HepG2 (cell line): ENCODE measurements around the gene NEUROD4. TPM values are rescaled to one million over a fixed set of nuclear protein-coding genes. Genes with fewer than 3 reads are reported as not detected.

ENCODE experiments used
- ATAC-seq: fragments of 200-7000 bp; cut with Tn5 transposase; 3 replicates; pipeline ENCODE4 v1.9.1; 2020; ENCODE audit warnings: mild to moderate bottlenecking, moderate library complexity
- BruUV-seq: library from RNA; stranded (reverse); fragments of 400-500 nt; replicated peaks from 2 replicates; lab custom pipeline; 2021; lab: Mats Ljungman, UMichigan
- CTCF ChIA-PET: fragments of 300-600 bp; formaldehyde crosslinking; extraction: SDS; loops from one replicate; lab custom pipeline; 2021; ENCODE audit warnings: low total read pairs, inconsistent platforms, low intra/inter-chr PET ratio; lab: Yijun Ruan, JAX
- POLR2A ChIA-PET: fragments of 350-600 bp; sonication (Branson Sonifier 250); formaldehyde crosslinking; loops from one replicate; lab custom pipeline; 2020; ENCODE audit warnings: antibody characterized with exemption, inconsistent platforms; lab: Yijun Ruan, JAX
- DNase-seq: peaks from one replicate; pipeline ENCODE4 v3.0.0-alpha.2; 2015; ENCODE audit warnings: low spot score
- FAIRE-seq: peaks from 3 replicates; lab custom pipeline; 2011; peaks lifted over from hg19 to GRCh38; lab: Jason Lieb, UNC
- H2AFZ ChIP-seq: one replicate; pipeline ENCODE4 v1.6.1; 2011; ENCODE audit warnings: low read length, inconsistent platforms
- H3K27ac ChIP-seq: fragments of 300-600 bp; 3 replicates; pipeline ENCODE4 v1.8.0; 2011; ENCODE audit warnings: mixed run types, mild to moderate bottlenecking, mixed read lengths, low read length, inconsistent platforms; ENCODE audit not compliant: insufficient read depth; ENCODE audit errors: extremely low read length
- H3K27me3 ChIP-seq, 2 experiments: fragments of 200-600 bp in 1 of 2; 2 replicates in 1 of 2; 3 replicates in 1 of 2; pipeline versions ENCODE4 v1.6.0 to v1.8.0; 2011; ENCODE audit warnings: low read length in 2 of 2, mild to moderate bottlenecking in 2 of 2, moderate library complexity in 2 of 2, inconsistent platforms in 1 of 2; ENCODE audit not compliant: insufficient read depth in 2 of 2, control insufficient read depth in 1 of 2
- H3K36me3 ChIP-seq, 2 experiments: fragments of 200-600 bp in 1 of 2; replicated peaks in 1 of 2; 2 replicates in 1 of 2; 3 replicates in 1 of 2; pipeline versions ENCODE4 v1.5.1 to v1.8.0; 2011; ENCODE audit warnings: low read length in 2 of 2, inconsistent platforms in 1 of 2; ENCODE audit not compliant: insufficient read depth in 2 of 2, control insufficient read depth in 1 of 2
- H3K4me1 ChIP-seq: 2 replicates; pipeline ENCODE4 v1.5.1; 2012; ENCODE audit warnings: low read length, inconsistent platforms; ENCODE audit not compliant: insufficient read depth
- H3K4me2 ChIP-seq: 2 replicates; pipeline ENCODE4 v1.6.0; 2011; ENCODE audit warnings: low read depth, low read length, inconsistent platforms
- H3K4me3 ChIP-seq, 3 experiments: fragments of 200-600 bp in 1 of 3; sonication (generic), shearing (Covaris generic) in 1 of 3; replicated peaks in 1 of 3; 2 replicates each; pipeline ENCODE4 v1.5.1; 2011 to 2016; ENCODE audit warnings: low read length in 3 of 3, inconsistent platforms in 2 of 3, low read depth in 2 of 3, mild to moderate bottlenecking in 2 of 3, control low read depth in 1 of 3, mixed read lengths in 1 of 3; ENCODE audit not compliant: insufficient read depth in 1 of 3
- H3K79me2 ChIP-seq: one replicate; pipeline ENCODE4 v1.6.1; 2011; ENCODE audit warnings: low read length, inconsistent platforms; ENCODE audit not compliant: insufficient read depth
- H3K9ac ChIP-seq: 2 replicates; pipeline ENCODE4 v1.6.0; 2011; ENCODE audit warnings: mild to moderate bottlenecking, low read depth, low read length, inconsistent platforms; ENCODE audit not compliant: insufficient read depth
- H3K9me3 ChIP-seq: 2 replicates; pipeline ENCODE4 v1.5.1; 2012; ENCODE audit warnings: mild to moderate bottlenecking, low read length
- H4K20me1 ChIP-seq: 2 replicates; pipeline ENCODE4 v1.6.0; 2011; ENCODE audit warnings: inconsistent platforms, mild to moderate bottlenecking, low read length, moderate library complexity; ENCODE audit not compliant: insufficient read depth
- ATF1 ChIP-seq: IDR thresholded peaks from 2 replicates; pipeline ENCODE4 v1.6.1; 2016; ENCODE audit warnings: mild to moderate bottlenecking, control low read depth
- FOXC1 ChIP-seq: sonication (generic); formaldehyde crosslinking; IDR thresholded peaks from 2 replicates; pipeline ENCODE4 v1.8.0; 2022; ENCODE audit warnings: mild to moderate bottlenecking, missing genetic modification reagents, borderline replicate concordance
- JUND ChIP-seq: sonication (generic); formaldehyde crosslinking; IDR thresholded peaks from 2 replicates; pipeline ENCODE4 v1.8.0; 2022; ENCODE audit warnings: mild to moderate bottlenecking, missing genetic modification reagents
- MLLT10 ChIP-seq: sonication (generic); formaldehyde crosslinking; IDR thresholded peaks from 2 replicates; pipeline ENCODE4 v1.4.0; 2020; ENCODE audit warnings: missing genetic modification reagents
- NFKBIZ ChIP-seq: IDR thresholded peaks from 2 replicates; pipeline ENCODE4 v1.6.1; 2018; ENCODE audit warnings: missing genetic modification reagents, missing compliant biosample characterization
- PCBP1 ChIP-seq: fragments of 200-400 bp; formaldehyde crosslinking; IDR thresholded peaks from 2 replicates; pipeline ENCODE4 v1.6.1; 2017; ENCODE audit warnings: mild to moderate bottlenecking, low read depth, low read length, borderline replicate concordance
- PHF8 ChIP-seq: sonication (generic); formaldehyde crosslinking; IDR thresholded peaks from 2 replicates; pipeline ENCODE4 v1.5.0; 2020; ENCODE audit warnings: missing genetic modification reagents
- SALL1 ChIP-seq: sonication (generic); formaldehyde crosslinking; IDR thresholded peaks from 2 replicates; pipeline ENCODE4 v1.8.0; 2022; ENCODE audit warnings: mild to moderate bottlenecking, missing genetic modification reagents
- TBL1XR1 ChIP-seq: fragments of 150-350 bp; IDR thresholded peaks from 2 replicates; pipeline ENCODE4 v1.6.1; 2014; ENCODE audit warnings: borderline replicate concordance, low read length; ENCODE audit not compliant: partially characterized antibody
- ZBTB3 ChIP-seq: sonication (generic); formaldehyde crosslinking; IDR thresholded peaks from 2 replicates; pipeline ENCODE4 v1.4.0; 2020; ENCODE audit warnings: low read depth, mild to moderate bottlenecking, moderate library complexity, missing genetic modification reagents, borderline replicate concordance
- ZNF335 ChIP-seq: sonication (generic); formaldehyde crosslinking; IDR thresholded peaks from 2 replicates; pipeline ENCODE4 v1.4.0; 2020; ENCODE audit warnings: missing genetic modification reagents
- ZNF709 ChIP-seq: sonication (generic); formaldehyde crosslinking; IDR thresholded peaks from 2 replicates; pipeline ENCODE4 v1.5.0; 2020; ENCODE audit warnings: mild to moderate bottlenecking, missing genetic modification reagents
- ZNF768 ChIP-seq: sonication (generic); formaldehyde crosslinking; IDR thresholded peaks from 2 replicates; pipeline ENCODE4 v1.4.0; 2020; ENCODE audit warnings: missing genetic modification reagents
- ZNF850 ChIP-seq: sonication (generic); formaldehyde crosslinking; conservative IDR thresholded peaks from 2 replicates; pipeline ENCODE4 v1.9.0; 2021; ENCODE audit warnings: mild to moderate bottlenecking, missing genetic modification reagents
- WGBS: methylation state at CpG from one replicate; pipeline ENCODE4 v1.1.6; 2017; ENCODE audit warnings: low lambda C conversion rate; 5-methylcytosine and 5-hydroxymethylcytosine counted together
- in situ Hi-C: cut with HindIII; loops from 2 replicates; pipeline ENCODE4 v1.10.0; 2017; ENCODE audit warnings: low pct_unique_long_range_greater_than_20kb; ENCODE audit not compliant: extremely low pct_ligation_motif_present
- intact Hi-C: fragments of 100-400 bp; cut with micrococcal nuclease; formaldehyde crosslinking; loops from one replicate; pipeline ENCODE4 v1.10.0; 2022; ENCODE audit not compliant: unreplicated experiment
- polyA plus RNA-seq, 8 experiments: library from polyadenylated mRNA; depleted of rRNA in 3 of 8; stranded (reverse) in 7 of 8; unstranded in 1 of 8; fragments of >200 nt; fragmentation: Illumina TruSeq in 4 of 8; extraction: Trizol in 4 of 8; gene quantifications; 2 replicates each; pipeline versions ENCODE4 v1.2.1 to v1.2.3, GENCODE V29; 2011 to 2016; ENCODE audit warnings: low read depth in 4 of 8, missing spikeins in 1 of 8, mixed read lengths in 1 of 8; ENCODE audit not compliant: insufficient read depth in 1 of 8
- total RNA-seq, 5 experiments: library from RNA; depleted of rRNA; stranded (reverse); fragments of >200 nt; fragmentation: Illumina TruSeq; extraction: Trizol; gene quantifications; 2 replicates each; pipeline ENCODE4 v1.2.3, GENCODE V29; 2016; ENCODE audit warnings: low read depth in 1 of 5
- TF ChIP-seq, protein P1 (sequence below): sonication (generic); formaldehyde crosslinking; IDR thresholded peaks from 2 replicates; pipeline ENCODE4 v1.4.0; 2020; ENCODE audit warnings: mild to moderate bottlenecking, missing genetic modification reagents, borderline replicate concordance
- TF ChIP-seq, protein P2 (sequence below): sonication (generic); formaldehyde crosslinking; IDR thresholded peaks from 2 replicates; pipeline ENCODE4 v1.5.0; 2020; ENCODE audit warnings: missing genetic modification reagents
- TF ChIP-seq, protein P3 (sequence below): sonication (generic); formaldehyde crosslinking; IDR thresholded peaks from 2 replicates; pipeline ENCODE4 v1.5.0; 2020; ENCODE audit warnings: missing genetic modification reagents
- TF ChIP-seq, protein P4 (sequence below): sonication (generic); formaldehyde crosslinking; IDR thresholded peaks from 2 replicates; pipeline ENCODE4 v1.4.0; 2020; ENCODE audit warnings: missing genetic modification reagents, mild to moderate bottlenecking, borderline replicate concordance
- TF ChIP-seq, protein P5 (sequence below): IDR thresholded peaks from 2 replicates; pipeline ENCODE4 v1.6.1; 2018; ENCODE audit warnings: missing genetic modification reagents, mild to moderate bottlenecking, missing compliant biosample characterization

The NEUROD4 gene
- total and polyA plus RNA-seq, 2 of the 13 experiments (the other 11 are each of a cell fraction or from before 2014, with no cell fraction given): not detected

DNA sequence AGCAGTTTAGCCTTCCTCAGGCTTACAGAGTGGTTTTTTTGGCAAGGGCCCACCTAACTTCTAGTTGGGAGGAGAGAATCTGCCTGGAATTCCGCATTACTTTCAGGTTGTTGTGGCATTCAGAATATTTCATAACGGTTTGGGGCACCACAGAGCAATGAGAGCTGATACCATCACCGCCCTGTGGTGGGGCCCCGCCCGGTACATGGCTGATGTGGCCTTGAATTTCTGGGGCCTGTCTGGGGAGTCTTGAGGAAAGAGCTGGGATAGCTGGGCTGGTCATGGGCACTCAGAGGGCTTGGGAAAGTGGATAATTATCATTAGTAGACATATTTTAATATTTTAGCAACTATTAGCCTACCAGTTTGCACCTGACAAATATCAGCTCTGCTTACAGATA is 39.4 kb upstream of the NEUROD4 start:
- no TSS peak for BruUV-seq
- no peak overlapping the region for H3K27ac ChIP-seq
- ChIA-PET POLR2A (no interaction called here), CTCF (no interaction called here)
- H3K4me3 ChIP-seq: no peak overlapping the region
- H2AFZ ChIP-seq: no peak overlapping the region
- intact Hi-C loops: no loop called here
- in situ Hi-C loops: no loop called here
- no peak for TF ChIP-seq ZNF768 (CRISPR knock-in tag)
- TF ChIP-seq, protein P1, sequence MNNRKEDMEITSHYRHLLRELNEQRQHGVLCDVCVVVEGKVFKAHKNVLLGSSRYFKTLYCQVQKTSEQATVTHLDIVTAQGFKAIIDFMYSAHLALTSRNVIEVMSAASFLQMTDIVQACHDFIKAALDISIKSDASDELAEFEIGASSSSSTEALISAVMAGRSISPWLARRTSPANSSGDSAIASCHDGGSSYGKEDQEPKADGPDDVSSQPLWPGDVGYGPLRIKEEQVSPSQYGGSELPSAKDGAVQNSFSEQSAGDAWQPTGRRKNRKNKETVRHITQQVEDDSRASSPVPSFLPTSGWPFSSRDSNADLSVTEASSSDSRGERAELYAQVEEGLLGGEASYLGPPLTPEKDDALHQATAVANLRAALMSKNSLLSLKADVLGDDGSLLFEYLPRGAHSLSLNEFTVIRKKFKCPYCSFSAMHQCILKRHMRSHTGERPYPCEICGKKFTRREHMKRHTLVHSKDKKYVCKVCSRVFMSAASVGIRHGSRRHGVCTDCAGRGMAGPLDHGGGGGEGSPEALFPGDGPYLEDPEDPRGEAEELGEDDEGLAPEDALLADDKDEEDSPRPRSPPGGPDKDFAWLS (CRISPR knock-in tag): no peak
- TF ChIP-seq, protein P2, sequence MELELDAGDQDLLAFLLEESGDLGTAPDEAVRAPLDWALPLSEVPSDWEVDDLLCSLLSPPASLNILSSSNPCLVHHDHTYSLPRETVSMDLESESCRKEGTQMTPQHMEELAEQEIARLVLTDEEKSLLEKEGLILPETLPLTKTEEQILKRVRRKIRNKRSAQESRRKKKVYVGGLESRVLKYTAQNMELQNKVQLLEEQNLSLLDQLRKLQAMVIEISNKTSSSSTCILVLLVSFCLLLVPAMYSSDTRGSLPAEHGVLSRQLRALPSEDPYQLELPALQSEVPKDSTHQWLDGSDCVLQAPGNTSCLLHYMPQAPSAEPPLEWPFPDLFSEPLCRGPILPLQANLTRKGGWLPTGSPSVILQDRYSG (CRISPR knock-in tag): no peak
- TF ChIP-seq ZNF709 (CRISPR knock-in tag): no peak
- TF ChIP-seq MLLT10: no peak
- TF ChIP-seq, protein P3, sequence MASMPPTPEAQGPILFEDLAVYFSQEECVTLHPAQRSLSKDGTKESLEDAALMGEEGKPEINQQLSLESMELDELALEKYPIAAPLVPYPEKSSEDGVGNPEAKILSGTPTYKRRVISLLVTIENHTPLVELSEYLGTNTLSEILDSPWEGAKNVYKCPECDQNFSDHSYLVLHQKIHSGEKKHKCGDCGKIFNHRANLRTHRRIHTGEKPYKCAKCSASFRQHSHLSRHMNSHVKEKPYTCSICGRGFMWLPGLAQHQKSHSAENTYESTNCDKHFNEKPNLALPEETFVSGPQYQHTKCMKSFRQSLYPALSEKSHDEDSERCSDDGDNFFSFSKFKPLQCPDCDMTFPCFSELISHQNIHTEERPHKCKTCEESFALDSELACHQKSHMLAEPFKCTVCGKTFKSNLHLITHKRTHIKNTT (CRISPR knock-in tag): no peak
- TF ChIP-seq SALL1 (CRISPR knock-in tag): no peak
- TF ChIP-seq TBL1XR1: no peak
- TF ChIP-seq, protein P4, sequence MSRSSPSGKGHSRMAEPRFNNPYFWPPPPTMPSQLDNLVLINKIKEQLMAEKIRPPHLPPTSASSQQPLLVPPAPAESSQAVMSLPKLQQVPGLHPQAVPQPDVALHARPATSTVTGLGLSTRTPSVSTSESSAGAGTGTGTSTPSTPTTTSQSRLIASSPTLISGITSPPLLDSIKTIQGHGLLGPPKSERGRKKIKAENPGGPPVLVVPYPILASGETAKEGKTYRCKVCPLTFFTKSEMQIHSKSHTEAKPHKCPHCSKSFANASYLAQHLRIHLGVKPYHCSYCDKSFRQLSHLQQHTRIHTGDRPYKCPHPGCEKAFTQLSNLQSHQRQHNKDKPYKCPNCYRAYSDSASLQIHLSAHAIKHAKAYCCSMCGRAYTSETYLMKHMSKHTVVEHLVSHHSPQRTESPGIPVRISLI (CRISPR knock-in tag): no peak
- TF ChIP-seq NFKBIZ (CRISPR knock-in tag): no peak
- no peak for TF ChIP-seq ZNF335 (CRISPR knock-in tag)
- TF ChIP-seq ZNF850 (CRISPR knock-in tag): no peak
- TF ChIP-seq PHF8 (CRISPR knock-in tag): no peak
- no peak for TF ChIP-seq FOXC1
- TF ChIP-seq ATF1: no peak
- no peak for TF ChIP-seq PCBP1
- TF ChIP-seq JUND (CRISPR knock-in tag): no peak
- no peak for TF ChIP-seq ZBTB3 (CRISPR knock-in tag)
- TF ChIP-seq, protein P5, sequence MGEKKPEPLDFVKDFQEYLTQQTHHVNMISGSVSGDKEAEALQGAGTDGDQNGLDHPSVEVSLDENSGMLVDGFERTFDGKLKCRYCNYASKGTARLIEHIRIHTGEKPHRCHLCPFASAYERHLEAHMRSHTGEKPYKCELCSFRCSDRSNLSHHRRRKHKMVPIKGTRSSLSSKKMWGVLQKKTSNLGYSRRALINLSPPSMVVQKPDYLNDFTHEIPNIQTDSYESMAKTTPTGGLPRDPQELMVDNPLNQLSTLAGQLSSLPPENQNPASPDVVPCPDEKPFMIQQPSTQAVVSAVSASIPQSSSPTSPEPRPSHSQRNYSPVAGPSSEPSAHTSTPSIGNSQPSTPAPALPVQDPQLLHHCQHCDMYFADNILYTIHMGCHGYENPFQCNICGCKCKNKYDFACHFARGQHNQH (CRISPR knock-in tag): no peak
- TF ChIP-seq, all 625 proteins: peak for 0
- 0 out of 5 replicates have a peak, but pooled peaks cover 0 to 1% of the 10 kb centered on the region in 2 experiments for H3K27me3 ChIP-seq
- WGBS: 0% methylated on average over 5 of the region's 5 CpGs
- H3K79me2 ChIP-seq: no peaks in the 10 kb centered on the region
- no peaks in the 10 kb centered on the region for H3K9me3 ChIP-seq
- no peak for DNase-seq
- ATAC-seq: no peak
- H4K20me1 ChIP-seq: no peaks in the 10 kb centered on the region
- no peaks in the 10 kb centered on the region for H3K36me3 ChIP-seq
- H3K9ac ChIP-seq: no peak overlapping the region
- FAIRE-seq: no peak
- no peaks in the 10 kb centered on the region for H3K4me1 ChIP-seq
- no peak overlapping the region for H3K4me2 ChIP-seq
